Measurements from ENCODE around the gene CFAP91.

- TF ChIP-seq, protein P1, sequence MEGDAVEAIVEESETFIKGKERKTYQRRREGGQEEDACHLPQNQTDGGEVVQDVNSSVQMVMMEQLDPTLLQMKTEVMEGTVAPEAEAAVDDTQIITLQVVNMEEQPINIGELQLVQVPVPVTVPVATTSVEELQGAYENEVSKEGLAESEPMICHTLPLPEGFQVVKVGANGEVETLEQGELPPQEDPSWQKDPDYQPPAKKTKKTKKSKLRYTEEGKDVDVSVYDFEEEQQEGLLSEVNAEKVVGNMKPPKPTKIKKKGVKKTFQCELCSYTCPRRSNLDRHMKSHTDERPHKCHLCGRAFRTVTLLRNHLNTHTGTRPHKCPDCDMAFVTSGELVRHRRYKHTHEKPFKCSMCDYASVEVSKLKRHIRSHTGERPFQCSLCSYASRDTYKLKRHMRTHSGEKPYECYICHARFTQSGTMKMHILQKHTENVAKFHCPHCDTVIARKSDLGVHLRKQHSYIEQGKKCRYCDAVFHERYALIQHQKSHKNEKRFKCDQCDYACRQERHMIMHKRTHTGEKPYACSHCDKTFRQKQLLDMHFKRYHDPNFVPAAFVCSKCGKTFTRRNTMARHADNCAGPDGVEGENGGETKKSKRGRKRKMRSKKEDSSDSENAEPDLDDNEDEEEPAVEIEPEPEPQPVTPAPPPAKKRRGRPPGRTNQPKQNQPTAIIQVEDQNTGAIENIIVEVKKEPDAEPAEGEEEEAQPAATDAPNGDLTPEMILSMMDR (IDR thresholded peaks at IDR 0.05): peak in 2 of 4 experiments; percentile 22 to 27
- no peak for TF ChIP-seq POLR2A (IDR thresholded peaks at IDR 0.05)
Measured at GRCh38 chr3:119690043-119690656, 12.7 kb upstream of the CFAP91 start.
